H1 (cell line): ENCODE measurements around the gene YAF2. TPM values are rescaled to one million over a fixed set of nuclear protein-coding genes. Genes with fewer than 3 reads are reported as not detected.

Experiments used
- FOSL1 ChIP-seq: IDR thresholded peaks from 2 replicates; pipeline ENCODE4 v1.6.1; 2011; ENCODE audit warnings: mild to moderate bottlenecking, low read depth, low read length, moderate library complexity; ENCODE audit not compliant: insufficient read depth
- POLR2AphosphoS5 ChIP-seq: IDR thresholded peaks from 2 replicates; pipeline ENCODE4 v1.6.1; 2011; ENCODE audit warnings: low read depth, low read length
- SAP30 ChIP-seq: fragments of 300-600 bp; sonication (generic); IDR thresholded peaks from 2 replicates; pipeline ENCODE4 v1.7.1; 2012; ENCODE audit warnings: low read length, moderate library complexity, mild to moderate bottlenecking, inconsistent platforms; ENCODE audit not compliant: insufficient read depth, insufficient replicate concordance
- polyA plus RNA-seq, 7 experiments: library from polyadenylated mRNA; depleted of rRNA in 3 of 7; stranded (reverse) in 5 of 7; unstranded in 2 of 7; fragments of >200 nt in 5 of 7; fragments of 200-250 nt in 2 of 7; gene quantifications; 1 replicate in 5 of 7; 2 replicates in 1 of 7; 4 replicates in 1 of 7; pipeline versions ENCODE4 v1.2.1 to v1.2.3, GENCODE V29; 2011 to 2013; ENCODE audit warnings: missing spikeins in 2 of 7, mixed read lengths in 2 of 7
- total RNA-seq: library from RNA; stranded (reverse); fragmentation: NEBNext Ultra II Directional; extraction: Animal tissue kit (Norgen Biotek cat#: 25700); gene quantifications from 2 replicates; pipeline ENCODE4 v1.2.1, GENCODE V29; 2021

YAF2 gene
- total and polyA plus RNA-seq, 2 of the 8 experiments (the other 6 are each of a cell fraction or from before 2014, with no cell fraction given): 0.50 to 2.2 TPM

GRCh38 chr12:42255866-42256261 lies 17.8 kb upstream of the YAF2 start (continued):
- TF ChIP-seq SAP30 (no peak), POLR2AphosphoS5 (no peak), FOSL1 (no peak)
